HepG2 (cell line): ENCODE data around the gene TUBG2. TPM values are rescaled to one million over a fixed set of nuclear protein-coding genes. Genes with fewer than 3 reads are reported as not detected.

ENCODE experiments used
- MAFG ChIP-seq: sonication (generic); formaldehyde crosslinking; IDR thresholded peaks from 2 replicates; pipeline ENCODE4 v1.5.1; 2020; ENCODE audit warnings: mild to moderate bottlenecking, missing genetic modification reagents
- ZBTB40 ChIP-seq, 2 experiments: fragments of 450-650 bp in 1 of 2; sonication (generic) in 1 of 2; formaldehyde crosslinking in 1 of 2; IDR thresholded peaks; 2 replicates each; pipeline versions ENCODE4 v1.6.1 to v1.8.0; 2016 to 2022; ENCODE audit warnings: antibody characterized with exemption in 1 of 2, mild to moderate bottlenecking in 1 of 2, missing genetic modification reagents in 1 of 2
- polyA plus RNA-seq, 8 experiments: library from polyadenylated mRNA; depleted of rRNA in 3 of 8; stranded (reverse) in 7 of 8; unstranded in 1 of 8; fragments of >200 nt; fragmentation: Illumina TruSeq in 4 of 8; extraction: Trizol in 4 of 8; gene quantifications; 2 replicates each; pipeline versions ENCODE4 v1.2.1 to v1.2.3, GENCODE V29; 2011 to 2016; ENCODE audit warnings: low read depth in 4 of 8, missing spikeins in 1 of 8, mixed read lengths in 1 of 8; ENCODE audit not compliant: insufficient read depth in 1 of 8
- total RNA-seq, 5 experiments: library from RNA; depleted of rRNA; stranded (reverse); fragments of >200 nt; fragmentation: Illumina TruSeq; extraction: Trizol; gene quantifications; 2 replicates each; pipeline ENCODE4 v1.2.3, GENCODE V29; 2016; ENCODE audit warnings: low read depth in 1 of 5

The TUBG2 gene
- total and polyA plus RNA-seq, 2 of the 13 experiments (the other 11 are each of a cell fraction or from before 2014, with no cell fraction given): 16.0 to 42.3 TPM

GRCh38 chr17:42675965-42676423 is 16.9 kb downstream of the TUBG2 start (continued):
- TF ChIP-seq ZBTB40 (IDR thresholded peaks at IDR 0.05) (no peak), ZBTB40 (CRISPR knock-in tag; IDR thresholded peaks at IDR 0.05) (peak; percentile 48; the same call in 1 of the 2 replicates), MAFG (CRISPR knock-in tag) (peak; percentile 27; the same call in 1 of the 2 replicates)
- TF ChIP-seq, all 625 proteins: peak for 119
